GM23338 (cell line): ENCODE measurements around the gene RIC3. TPM values are rescaled to one million over a fixed set of nuclear protein-coding genes. Genes with fewer than 3 reads are reported as not detected.

Source experiments
- ATAC-seq: fragments of 200-7000 bp; cut with Tn5 transposase; 3 replicates; pipeline ENCODE4 v1.9.1; 2020
- DNase-seq: peaks from one replicate; pipeline ENCODE4 v3.0.0-alpha.2; 2015; ENCODE audit warnings: low spot score
- H2AFZ ChIP-seq: fragments of 200-600 bp; sonication (generic); 2 replicates; pipeline ENCODE4 v1.8.0; 2016; ENCODE audit warnings: antibody characterized with exemption, mild to moderate bottlenecking, moderate library complexity
- H3F3A ChIP-seq: fragments of 200-600 bp; sonication (generic); replicated peaks from 2 replicates; pipeline ENCODE4 v1.8.0; 2017; ENCODE audit warnings: antibody characterized with exemption, mixed run types, low read depth
- H3K27ac ChIP-seq: fragments of 200-600 bp; sonication (generic); 2 replicates; pipeline ENCODE4 v1.6.1; 2016; ENCODE audit warnings: low read depth
- H3K27me3 ChIP-seq: fragments of 200-600 bp; sonication (generic); 2 replicates; pipeline ENCODE4 v1.8.0; 2016; ENCODE audit warnings: mild to moderate bottlenecking, mixed run types, moderate library complexity; ENCODE audit not compliant: insufficient read depth
- H3K36me3 ChIP-seq: fragments of 200-600 bp; sonication (generic); 2 replicates; pipeline ENCODE4 v1.8.0; 2016; ENCODE audit warnings: mild to moderate bottlenecking; ENCODE audit not compliant: insufficient read depth
- H3K4me1 ChIP-seq: fragments of 200-600 bp; sonication (generic); 2 replicates; pipeline ENCODE4 v1.8.0; 2016; ENCODE audit warnings: mild to moderate bottlenecking, moderate library complexity; ENCODE audit not compliant: insufficient read depth
- H3K4me2 ChIP-seq: fragments of 200-600 bp; sonication (generic); 2 replicates; pipeline ENCODE4 v1.7.1; 2017; ENCODE audit warnings: mixed run types
- H3K4me3 ChIP-seq: fragments of 200-600 bp; sonication (generic); 2 replicates; pipeline ENCODE4 v1.6.1; 2016; ENCODE audit warnings: mixed run types
- H3K79me2 ChIP-seq: fragments of 200-600 bp; sonication (generic); replicated peaks from 2 replicates; pipeline ENCODE4 v1.8.0; 2017; ENCODE audit warnings: mild to moderate bottlenecking; ENCODE audit not compliant: insufficient read depth
- H3K9me2 ChIP-seq: fragments of 200-600 bp; sonication (generic); 2 replicates; pipeline ENCODE4 v1.8.0; 2017; ENCODE audit not compliant: insufficient read depth
- H4K20me1 ChIP-seq: fragments of 200-600 bp; sonication (generic); replicated peaks from 2 replicates; pipeline ENCODE4 v1.8.0; 2017; ENCODE audit warnings: mild to moderate bottlenecking; ENCODE audit not compliant: insufficient read depth
- H3K27ac Mint-ChIP-seq: 2 replicates; pipeline ENCODE4 v1.8.0; 2020; ENCODE audit warnings: inconsistent platforms, mild to moderate bottlenecking, moderate library complexity, mixed read lengths
- H3K27me3 Mint-ChIP-seq: 3 replicates; pipeline ENCODE4 v1.8.0; 2022; ENCODE audit warnings: low read depth, mild to moderate bottlenecking, moderate library complexity, mixed read lengths, inconsistent platforms; ENCODE audit not compliant: insufficient read depth, poor library complexity
- H3K36me3 Mint-ChIP-seq: 3 replicates; pipeline ENCODE4 v1.8.0; 2021; ENCODE audit warnings: low read depth, mild to moderate bottlenecking, inconsistent platforms, moderate library complexity, mixed read lengths
- H3K4me1 Mint-ChIP-seq: 3 replicates; pipeline ENCODE4 v1.8.0; 2020; ENCODE audit warnings: mild to moderate bottlenecking, inconsistent platforms, mixed read lengths
- H3K4me3 Mint-ChIP-seq: 3 replicates; pipeline ENCODE4 v1.8.0; 2021; ENCODE audit warnings: moderate library complexity, mild to moderate bottlenecking, inconsistent platforms, mixed read lengths
- H3K9me3 Mint-ChIP-seq: 3 replicates; pipeline ENCODE4 v1.8.0; 2020; ENCODE audit warnings: moderate library complexity, mild to moderate bottlenecking, inconsistent platforms, mixed read lengths
- CREB1 ChIP-seq: fragments of 250-450 bp; sonication (Bioruptor Pico); IDR thresholded peaks from 2 replicates; pipeline ENCODE4 v1.5.0; 2020; ENCODE audit warnings: low read depth, mild to moderate bottlenecking, moderate library complexity
- ETS1 ChIP-seq: IDR thresholded peaks from 2 replicates; pipeline ENCODE4 v1.6.1; 2016; ENCODE audit warnings: antibody characterized with exemption
- EZH2 ChIP-seq: fragments of 200-600 bp; sonication (generic); IDR thresholded peaks from one replicate; pipeline ENCODE4 v1.8.0; 2017; ENCODE audit warnings: antibody characterized with exemption, mild to moderate bottlenecking, low read depth; ENCODE audit not compliant: unreplicated experiment
- EZH2phosphoT487 ChIP-seq: fragments of 200-600 bp; sonication (generic); IDR thresholded peaks from one replicate; pipeline ENCODE4 v1.8.1; 2018; ENCODE audit warnings: antibody characterized with exemption; ENCODE audit not compliant: unreplicated experiment
- JUNB ChIP-seq: IDR thresholded peaks from one replicate; pipeline ENCODE4 v1.6.1; 2016; ENCODE audit warnings: antibody characterized with exemption; ENCODE audit not compliant: unreplicated experiment
- NANOG ChIP-seq: IDR thresholded peaks from 2 replicates; pipeline ENCODE4 v1.6.1; 2016; ENCODE audit warnings: antibody characterized with exemption, borderline replicate concordance
- POLR2AphosphoS5 ChIP-seq: IDR thresholded peaks from 2 replicates; pipeline ENCODE4 v1.6.1; 2016; ENCODE audit warnings: antibody characterized with exemption, low read depth
- STAT1 ChIP-seq: IDR thresholded peaks from one replicate; pipeline ENCODE4 v1.6.1; 2016; ENCODE audit warnings: antibody characterized with exemption; ENCODE audit not compliant: unreplicated experiment
- ZNF114 ChIP-seq: fragments of 250-450 bp; sonication (Bioruptor Pico); IDR thresholded peaks from 2 replicates; pipeline ENCODE4 v1.5.0; 2020; ENCODE audit warnings: mild to moderate bottlenecking, moderate library complexity
- polyA plus RNA-seq: library from polyadenylated mRNA; unstranded; fragments of >200 nt; fragmentation: Nextera tagmentation; extraction: Ambion mirVana; gene quantifications from 2 replicates; pipeline ENCODE4 v1.2.1, GENCODE V29; 2016
- total RNA-seq: library from RNA; depleted of rRNA; stranded (reverse); fragments of >200 nt; shearing (Covaris generic); gene quantifications from 2 replicates; pipeline ENCODE4 v1.2.3, GENCODE V29; 2014
- TF ChIP-seq, protein P1 (sequence below): IDR thresholded peaks from one replicate; pipeline ENCODE4 v1.6.1; 2018; ENCODE audit warnings: antibody characterized with exemption; ENCODE audit not compliant: unreplicated experiment

The RIC3 gene
- total and polyA plus RNA-seq, 2 experiments from 2014 or later = 17.8 to 21.3 TPM

- no peak for TF ChIP-seq JUNB
- TF ChIP-seq, protein P1, sequence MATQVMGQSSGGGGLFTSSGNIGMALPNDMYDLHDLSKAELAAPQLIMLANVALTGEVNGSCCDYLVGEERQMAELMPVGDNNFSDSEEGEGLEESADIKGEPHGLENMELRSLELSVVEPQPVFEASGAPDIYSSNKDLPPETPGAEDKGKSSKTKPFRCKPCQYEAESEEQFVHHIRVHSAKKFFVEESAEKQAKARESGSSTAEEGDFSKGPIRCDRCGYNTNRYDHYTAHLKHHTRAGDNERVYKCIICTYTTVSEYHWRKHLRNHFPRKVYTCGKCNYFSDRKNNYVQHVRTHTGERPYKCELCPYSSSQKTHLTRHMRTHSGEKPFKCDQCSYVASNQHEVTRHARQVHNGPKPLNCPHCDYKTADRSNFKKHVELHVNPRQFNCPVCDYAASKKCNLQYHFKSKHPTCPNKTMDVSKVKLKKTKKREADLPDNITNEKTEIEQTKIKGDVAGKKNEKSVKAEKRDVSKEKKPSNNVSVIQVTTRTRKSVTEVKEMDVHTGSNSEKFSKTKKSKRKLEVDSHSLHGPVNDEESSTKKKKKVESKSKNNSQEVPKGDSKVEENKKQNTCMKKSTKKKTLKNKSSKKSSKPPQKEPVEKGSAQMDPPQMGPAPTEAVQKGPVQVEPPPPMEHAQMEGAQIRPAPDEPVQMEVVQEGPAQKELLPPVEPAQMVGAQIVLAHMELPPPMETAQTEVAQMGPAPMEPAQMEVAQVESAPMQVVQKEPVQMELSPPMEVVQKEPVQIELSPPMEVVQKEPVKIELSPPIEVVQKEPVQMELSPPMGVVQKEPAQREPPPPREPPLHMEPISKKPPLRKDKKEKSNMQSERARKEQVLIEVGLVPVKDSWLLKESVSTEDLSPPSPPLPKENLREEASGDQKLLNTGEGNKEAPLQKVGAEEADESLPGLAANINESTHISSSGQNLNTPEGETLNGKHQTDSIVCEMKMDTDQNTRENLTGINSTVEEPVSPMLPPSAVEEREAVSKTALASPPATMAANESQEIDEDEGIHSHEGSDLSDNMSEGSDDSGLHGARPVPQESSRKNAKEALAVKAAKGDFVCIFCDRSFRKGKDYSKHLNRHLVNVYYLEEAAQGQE = no peak
Observed at GRCh38 chr11:8070417-8071115, 98.3 kb downstream of the RIC3 start (continued).

DNA sequence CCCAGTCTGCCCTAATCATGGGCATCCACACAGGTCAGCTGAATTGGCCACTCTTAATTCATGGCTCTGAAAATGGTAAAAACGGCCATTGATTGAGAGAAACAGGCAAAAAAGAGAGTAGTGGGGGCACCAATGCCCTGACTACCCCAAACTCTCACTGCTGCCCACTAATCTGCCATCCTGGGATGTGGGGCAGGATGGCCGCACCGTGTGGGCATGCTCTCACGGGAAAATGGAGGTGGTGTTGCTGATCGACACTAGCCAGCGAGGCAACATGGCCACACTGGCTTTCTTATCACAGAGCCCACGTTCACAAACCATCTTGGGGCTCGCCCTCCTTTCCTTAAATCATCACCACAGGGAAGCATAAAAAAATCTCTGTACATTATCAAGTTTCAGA lies 99.1 kb downstream of the RIC3 start:
- Mint-ChIP-seq H3K36me3 (no peaks in the 10 kb centered on the region), H3K9me3 (no peaks in the 10 kb centered on the region; the same call in 2 of the 3 replicates), H3K27me3 (peaks cover 8% of the 10 kb centered on the region), H3K4me3 (no peak overlapping the region), H3K27ac (no peak overlapping the region), H3K4me1 (peaks cover 49% of the 10 kb centered on the region)
- no peaks in the 10 kb centered on the region for H3F3A ChIP-seq
- no peak for ATAC-seq
- H4K20me1 ChIP-seq = no peaks in the 10 kb centered on the region
- no peak overlapping the region for H2AFZ ChIP-seq
- DNase-seq = no peak
- no peak overlapping the region for H3K4me3 ChIP-seq
- no peaks in the 10 kb centered on the region for H3K9me2 ChIP-seq
- no peak overlapping the region for H3K27ac ChIP-seq
- H3K4me1 ChIP-seq = peaks cover 29% of the 10 kb centered on the region
- no peaks in the 10 kb centered on the region for H3K79me2 ChIP-seq
- no peak overlapping the region for H3K4me2 ChIP-seq
- H3K27me3 ChIP-seq = no peaks in the 10 kb centered on the region
- no peaks in the 10 kb centered on the region for H3K36me3 ChIP-seq
- TF ChIP-seq EZH2 (no peak), NANOG (no peak), JUNB (no peak), ETS1 (no peak), CREB1 (CRISPR knock-in tag) (no peak), EZH2phosphoT487 (no peak), ZNF114 (CRISPR knock-in tag) (no peak), STAT1 (no peak), POLR2AphosphoS5 (no peak)
- TF ChIP-seq, protein P1 = no peak
